Upper lobe of left lung (tissue), 6 donors: ENCODE data around the gene ST6GALNAC1. TPM values are rescaled to one million over a fixed set of nuclear protein-coding genes. Genes with fewer than 3 reads are reported as not detected.

Experiments used
- ATAC-seq, 2 donors: fragments of 200-7000 bp; cut with Tn5 transposase; one replicate each; pipeline ENCODE4 v1.9.1; 2022; ENCODE audit warnings: mild to moderate bottlenecking in 2 of 2, moderate library complexity in 2 of 2; ENCODE audit not compliant: low FRiP score in 2 of 2
- DNase-seq, 2 donors: peaks; one replicate each; pipeline ENCODE4 v3.0.0-alpha.2; 2019 to 2020
- H3K27ac ChIP-seq, 4 donors: fragments of 200-600 bp; sonication (generic); one replicate each; pipeline ENCODE4 v1.5.1; 2016 to 2019
- H3K27me3 ChIP-seq, 4 donors: fragments of 200-600 bp; sonication (generic); one replicate each; pipeline ENCODE4 v1.5.1; 2017 to 2019
- H3K36me3 ChIP-seq, 4 donors: fragments of 200-600 bp; sonication (generic); one replicate each; pipeline ENCODE4 v1.5.1; 2016 to 2019
- H3K4me1 ChIP-seq, 4 donors: fragments of 200-600 bp; sonication (generic); one replicate each; pipeline ENCODE4 v1.5.1; 2018 to 2019
- H3K4me3 ChIP-seq, 4 donors: fragments of 200-600 bp; sonication (generic); one replicate each; pipeline ENCODE4 v1.5.1; 2017 to 2019; ENCODE audit warnings: mild to moderate bottlenecking in 2 of 4, moderate library complexity in 1 of 4
- H3K9me3 ChIP-seq, 4 donors: fragments of 200-600 bp; sonication (generic); one replicate each; pipeline ENCODE4 v1.5.1; 2018 to 2019
- CTCF ChIP-seq, 6 experiments: fragments of 450-650 bp in 4 of 6; fragments of 200-600 bp in 2 of 6; sonication (generic) in 2 of 6; IDR thresholded peaks; one replicate each; pipeline ENCODE4 v1.5.1; 2016 to 2019; ENCODE audit warnings: antibody characterized with exemption in 6 of 6
- EP300 ChIP-seq, 4 donors: sonication (generic); formaldehyde crosslinking; IDR thresholded peaks; one replicate each; pipeline ENCODE4 v1.5.1; 2017; ENCODE audit warnings: antibody characterized with exemption in 4 of 4, control low read depth in 2 of 4
- POLR2A ChIP-seq, 4 donors: fragments of 450-650 bp; IDR thresholded peaks; one replicate each; pipeline ENCODE4 v1.5.1; 2016 to 2017; ENCODE audit warnings: antibody characterized with exemption in 4 of 4, mild to moderate bottlenecking in 2 of 4
- POLR2AphosphoS5 ChIP-seq, 2 donors: sonication (generic); formaldehyde crosslinking; IDR thresholded peaks; one replicate each; pipeline ENCODE4 v1.5.1; 2017; ENCODE audit warnings: antibody characterized with exemption in 2 of 2
- WGBS, 2 donors: methylation state at CpG; one replicate each; pipeline ENCODE4 v1.1.5; 2017 to 2018; 5-methylcytosine and 5-hydroxymethylcytosine counted together
- total RNA-seq, 6 donors: library from RNA; depleted of rRNA in 4 of 6; stranded (reverse); fragments of >200 nt in 4 of 6; gene quantifications; one replicate each; pipeline versions ENCODE4 v1.1.0 to v1.2.1, GENCODE V29; 2016 to 2021
- donor health status: DM: no; HTN: no; CAD: no; lungs with moderate emphysema.
- donor health status: DM: no; HTN: yes; CAD: no; lungs with severe emphysema.

Gene ST6GALNAC1
- total RNA-seq, 6 donors from 2014 or later, result 8.3 to 20.4 (median 19.1) TPM

DNA sequence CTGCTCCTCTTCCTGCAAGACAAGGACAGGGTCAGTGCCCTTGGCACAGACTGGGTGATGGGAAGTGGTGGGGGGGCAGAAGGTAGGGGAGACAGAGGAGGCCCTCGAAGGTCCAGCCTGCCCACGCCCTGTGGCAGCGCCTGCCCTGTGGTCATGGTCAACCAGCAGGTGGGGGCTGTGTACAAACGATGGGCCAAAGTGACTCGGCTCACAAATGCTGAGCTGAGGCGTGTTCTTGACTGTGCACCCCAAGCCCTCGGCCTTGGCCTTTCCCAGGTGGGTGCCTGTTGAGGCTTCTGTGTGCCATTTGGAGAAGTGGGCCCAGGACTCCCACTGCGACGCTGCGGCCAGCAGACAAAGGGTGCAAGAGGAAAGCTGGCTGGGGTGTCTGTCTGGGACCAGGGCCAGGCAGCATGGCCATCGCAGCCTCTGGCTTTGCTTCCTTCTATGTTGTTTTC is 44.6 kb upstream of the ST6GALNAC1 start:
- Histone ChIP-seq H3K9me3 (no peaks in the 10 kb centered on the region), H3K27ac (peak overlapping the region; percentile 50 to 82 (median 73)), H3K4me1 (peaks cover 7 to 27% (median 16%) of the 10 kb centered on the region in 4 donors), H3K36me3 (peaks cover 0 to 29% (median 4%) of the 10 kb centered on the region in 4 donors), H3K4me3 (no peak overlapping the region), H3K27me3 (no peaks in the 10 kb centered on the region)
- ATAC-seq (peak; percentile 19 to 52), DNase-seq (no peak)
- 72 to 87% methylated on average over 4 to 11 of the region's 11 CpGs for WGBS, 2 donors
- TF ChIP-seq CTCF (IDR thresholded peaks at IDR 0.05) (peak in 1 of 6 experiments; percentile 12), POLR2AphosphoS5 (IDR thresholded peaks at IDR 0.05) (no peak)

DNA sequence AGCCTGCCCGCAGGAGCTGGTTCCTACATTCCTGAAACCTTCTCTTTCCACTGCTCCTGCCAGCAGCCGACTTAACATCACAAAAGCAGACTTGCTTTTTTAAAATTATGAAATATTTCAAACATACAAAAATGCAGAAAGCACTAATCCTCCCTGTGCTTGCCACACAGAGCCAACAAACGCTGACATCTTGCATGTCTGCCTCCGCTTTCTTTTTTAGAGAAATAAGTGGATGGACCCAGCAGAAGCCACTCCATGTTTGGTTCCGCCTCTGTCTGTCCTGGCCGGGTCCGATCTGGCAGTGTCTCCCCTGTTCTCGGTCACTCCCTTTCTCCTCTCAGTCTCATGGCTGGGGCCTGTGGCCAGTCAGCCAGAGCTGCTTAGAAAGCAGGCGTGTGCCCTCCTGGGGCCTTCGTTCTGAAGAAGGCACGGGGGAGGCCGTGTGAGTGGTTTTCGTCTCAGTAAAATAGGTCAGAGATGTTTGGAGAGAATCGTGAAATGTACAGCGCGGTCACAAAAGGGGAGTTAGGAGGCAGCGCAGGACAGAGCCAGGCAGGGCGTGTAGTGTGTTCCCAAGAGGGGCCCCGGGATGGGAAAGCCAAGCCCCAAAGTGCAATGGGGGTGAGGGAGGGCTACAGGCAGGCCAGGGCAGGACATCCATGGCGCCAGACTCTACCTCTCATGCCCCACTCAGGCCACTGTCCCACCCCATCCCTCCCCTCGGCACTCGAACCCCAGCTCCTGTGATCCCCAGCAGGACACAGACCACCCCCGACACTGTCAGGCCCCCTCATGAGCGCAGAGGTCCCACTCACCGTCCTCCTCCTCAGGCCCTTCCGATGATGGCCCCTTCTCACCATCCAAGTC is 44.0 kb upstream of the ST6GALNAC1 start:
- no peak for DNase-seq
- ATAC-seq, result peak; percentile 11 to 74
- H3K36me3 ChIP-seq, result peaks cover 0 to 36% (median 4%) of the 10 kb centered on the region in 4 donors
- peaks cover 7 to 27% (median 16%) of the 10 kb centered on the region in 4 donors for H3K4me1 ChIP-seq
- H3K27ac ChIP-seq, result peak overlapping the region; percentile 50 to 82 (median 73)
- no peaks in the 10 kb centered on the region for H3K9me3 ChIP-seq
- no peak overlapping the region for H3K4me3 ChIP-seq
- TF ChIP-seq CTCF (IDR thresholded peaks at IDR 0.05) (no peak), POLR2A (IDR thresholded peaks at IDR 0.05) (no peak), POLR2AphosphoS5 (IDR thresholded peaks at IDR 0.05) (no peak), EP300 (IDR thresholded peaks at IDR 0.05) (no peak)
- H3K27me3 ChIP-seq, result no peaks in the 10 kb centered on the region
- 76 to 78% methylated on average over 25 to 26 of the region's 26 CpGs for WGBS, 2 donors

- Histone ChIP-seq H3K9me3 (no peaks in the 10 kb centered on the region), H3K27me3 (no peaks in the 10 kb centered on the region), H3K27ac (peak overlapping the region in 2 of 4 donors; percentile 80 to 82), H3K36me3 (peaks cover 0 to 43% (median 4%) of the 10 kb centered on the region in 4 donors), H3K4me3 (no peak overlapping the region), H3K4me1 (peaks cover 7 to 27% (median 16%) of the 10 kb centered on the region in 4 donors)
- 73 to 85% methylated on average over 9 to 14 of the region's 15 CpGs for WGBS, 2 donors
- TF ChIP-seq POLR2AphosphoS5 (IDR thresholded peaks at IDR 0.05) (no peak), POLR2A (IDR thresholded peaks at IDR 0.05) (no peak), EP300 (IDR thresholded peaks at IDR 0.05) (no peak), CTCF (IDR thresholded peaks at IDR 0.05) (no peak)
- DNase-seq (no peak), ATAC-seq (no peak)
Measured at GRCh38 chr17:76686538-76687297, 43.2 kb upstream of the ST6GALNAC1 start.

GRCh38 chr17:76685846-76686245 is 42.3 kb upstream of the ST6GALNAC1 start:
- TF ChIP-seq CTCF (IDR thresholded peaks at IDR 0.05) (no peak), EP300 (IDR thresholded peaks at IDR 0.05) (no peak), POLR2A (IDR thresholded peaks at IDR 0.05) (no peak), POLR2AphosphoS5 (IDR thresholded peaks at IDR 0.05) (no peak)
- H3K4me1 ChIP-seq, result peaks cover 7 to 32% (median 16%) of the 10 kb centered on the region in 4 donors
- 83% methylated on average over 4 to 8 of the region's 8 CpGs for whole genome bisulfite sequencing, 2 donors
- ATAC-seq (no peak), DNase-seq (no peak)
- peaks cover 0 to 46% (median 4%) of the 10 kb centered on the region in 4 donors for H3K36me3 ChIP-seq
- no peak overlapping the region for H3K27ac ChIP-seq
- no peaks in the 10 kb centered on the region for H3K27me3 ChIP-seq
- no peak overlapping the region for H3K4me3 ChIP-seq
- H3K9me3 ChIP-seq, result no peaks in the 10 kb centered on the region
